K562 (cell line): ENCODE measurements around the gene MGRN1. TPM values are rescaled to one million over a fixed set of nuclear protein-coding genes. Genes with fewer than 3 reads are reported as not detected.

Experiments
- ARID2 ChIP-seq: fragments of 450-650 bp; IDR thresholded peaks from 2 replicates; pipeline ENCODE4 v1.6.1; 2017; ENCODE audit warnings: antibody characterized with exemption, mild to moderate bottlenecking
- BRCA1 ChIP-seq, 2 experiments: fragments of 450-650 bp in 1 of 2; sonication (generic) in 1 of 2; formaldehyde crosslinking in 1 of 2; IDR thresholded peaks; 2 replicates each; pipeline versions ENCODE4 v1.5.0 to v1.6.1; 2017 to 2020; ENCODE audit warnings: mild to moderate bottlenecking in 1 of 2, missing genetic modification reagents in 1 of 2
- DNMT1 ChIP-seq: fragments of 450-650 bp; IDR thresholded peaks from 2 replicates; pipeline ENCODE4 v1.6.1; 2016; ENCODE audit warnings: antibody characterized with exemption, mild to moderate bottlenecking
- HLTF ChIP-seq: fragments of 450-650 bp; IDR thresholded peaks from 2 replicates; pipeline ENCODE4 v1.6.1; 2016
- MXD1 ChIP-seq: fragments of 250-450 bp; sonication (Bioruptor Pico); IDR thresholded peaks from 2 replicates; pipeline ENCODE4 v1.8.0; 2021; ENCODE audit warnings: borderline replicate concordance, mild to moderate bottlenecking, moderate library complexity; ENCODE audit not compliant: poor library complexity, severe bottlenecking
- NFATC3 ChIP-seq: fragments of 450-650 bp; IDR thresholded peaks from 2 replicates; pipeline ENCODE4 v1.6.1; 2017; ENCODE audit warnings: mild to moderate bottlenecking
- PBX2 ChIP-seq, 2 experiments: IDR thresholded peaks in 1 of 2; conservative IDR thresholded peaks in 1 of 2; 2 replicates each; pipeline ENCODE4 v1.6.1; 2016; ENCODE audit warnings: low read depth in 2 of 2, mild to moderate bottlenecking in 1 of 2, missing compliant biosample characterization in 1 of 2, missing genetic modification characterization in 1 of 2, moderate library complexity in 1 of 2
- PHF8 ChIP-seq: fragments of 200-600 bp; sonication (generic); IDR thresholded peaks from 2 replicates; pipeline ENCODE4 v1.6.1; 2012; ENCODE audit warnings: mixed run types, mild to moderate bottlenecking, inconsistent platforms, low read length, moderate library complexity, borderline replicate concordance
- SIN3A ChIP-seq, 2 experiments: fragments of 150-350 bp in 1 of 2; IDR thresholded peaks; 2 replicates each; pipeline ENCODE4 v1.6.1; 2011 to 2016; ENCODE audit warnings: borderline replicate concordance in 2 of 2, low read depth in 2 of 2, low read length in 2 of 2, mild to moderate bottlenecking in 2 of 2, moderate library complexity in 2 of 2; ENCODE audit not compliant: control insufficient read depth in 1 of 2
- SP1 ChIP-seq: sonication (generic); formaldehyde crosslinking; IDR thresholded peaks from 2 replicates; pipeline ENCODE4 v1.8.1; 2022; ENCODE audit warnings: mild to moderate bottlenecking, missing genetic modification reagents
- STAT5B ChIP-seq: fragments of 250-450 bp; sonication (Bioruptor Pico); IDR thresholded peaks from 2 replicates; pipeline ENCODE4 v1.8.0; 2021; ENCODE audit warnings: mild to moderate bottlenecking, inconsistent platforms
- ZNF24 ChIP-seq: fragments of 450-650 bp; IDR thresholded peaks from 2 replicates; pipeline ENCODE4 v1.6.1; 2016
- ZNF75A ChIP-seq: fragments of 450-650 bp; formaldehyde crosslinking; IDR thresholded peaks from 2 replicates; pipeline ENCODE4 v1.4.0; 2020; ENCODE audit warnings: mild to moderate bottlenecking
- polyA plus RNA-seq, 8 experiments: library from polyadenylated mRNA; depleted of rRNA in 4 of 8; stranded (reverse) in 5 of 8; unstranded in 3 of 8; fragments of >200 nt; fragmentation: Nextera tagmentation in 2 of 8; fragmentation: Illumina TruSeq in 1 of 8; extraction: Ambion mirVana in 2 of 8; extraction: Trizol in 1 of 8; gene quantifications; 2 replicates each; pipeline versions ENCODE4 v1.2.1 to v1.2.3, GENCODE V29; 2011 to 2014; ENCODE audit warnings: inconsistent platforms in 1 of 8, missing spikeins in 1 of 8
- total RNA-seq, 7 experiments: library from RNA; depleted of rRNA in 6 of 7; stranded (reverse); fragments of >200 nt in 6 of 7; fragmentation: Illumina TruSeq in 2 of 7; extraction: Trizol in 2 of 7; gene quantifications; 2 replicates each; pipeline versions ENCODE4 v1.2.1 to v1.2.3, GENCODE V29; 2011 to 2021; ENCODE audit warnings: low replicate concordance in 1 of 7
- TF ChIP-seq, protein P1 (sequence below), 2 experiments: fragments of 450-650 bp in 1 of 2; sonication (generic) in 1 of 2; formaldehyde crosslinking in 1 of 2; IDR thresholded peaks; 2 replicates each; pipeline versions ENCODE4 v1.7.1 to v1.9.0; 2016 to 2022; ENCODE audit warnings: inconsistent platforms in 1 of 2, mild to moderate bottlenecking in 1 of 2, missing genetic modification reagents in 1 of 2

The MGRN1 gene
- total and polyA plus RNA-seq, 9 of the 15 experiments (the other 6 are each of a cell fraction or from before 2014, with no cell fraction given), result 0.15 to 37.9 (median 6.0) TPM

GRCh38 chr16:4734063-4734729, 109.6 kb downstream of the MGRN1 start, which contains the start of the genes ANKS3 and DNAAF8 (continued):
- TF ChIP-seq MXD1 (no peak), DNMT1 (no peak), ZNF75A (CRISPR knock-in tag) (no peak), ARID2 (no peak), STAT5B (CRISPR knock-in tag) (no peak), NFATC3 (no peak), SP1 (peak; percentile 76), ZNF24 (no peak), PBX2 (CRISPR knock-in tag; IDR thresholded peaks at IDR 0.05; ENCODE audit: low read depth) (no peak), PBX2 (tag; conservative IDR thresholded peaks at IDR 0.05; ENCODE audit: low read depth) (peak; percentile 83), SIN3A (IDR thresholded peaks at IDR 0.05; ENCODE audit: borderline replicate concordance in 2 of 2, control insufficient read depth in 1 of 2, low read depth in 2 of 2, low read length in 2 of 2) (peak in 1 of 2 experiments; percentile 94; a peak in 3 of 4 replicates), BRCA1 (IDR thresholded peaks at IDR 0.05) (no peak), BRCA1 (CRISPR knock-in tag; IDR thresholded peaks at IDR 0.05) (no peak), HLTF (no peak), PHF8 (peak; percentile 84; the same call in 1 of the 2 replicates)
- TF ChIP-seq, protein P1, sequence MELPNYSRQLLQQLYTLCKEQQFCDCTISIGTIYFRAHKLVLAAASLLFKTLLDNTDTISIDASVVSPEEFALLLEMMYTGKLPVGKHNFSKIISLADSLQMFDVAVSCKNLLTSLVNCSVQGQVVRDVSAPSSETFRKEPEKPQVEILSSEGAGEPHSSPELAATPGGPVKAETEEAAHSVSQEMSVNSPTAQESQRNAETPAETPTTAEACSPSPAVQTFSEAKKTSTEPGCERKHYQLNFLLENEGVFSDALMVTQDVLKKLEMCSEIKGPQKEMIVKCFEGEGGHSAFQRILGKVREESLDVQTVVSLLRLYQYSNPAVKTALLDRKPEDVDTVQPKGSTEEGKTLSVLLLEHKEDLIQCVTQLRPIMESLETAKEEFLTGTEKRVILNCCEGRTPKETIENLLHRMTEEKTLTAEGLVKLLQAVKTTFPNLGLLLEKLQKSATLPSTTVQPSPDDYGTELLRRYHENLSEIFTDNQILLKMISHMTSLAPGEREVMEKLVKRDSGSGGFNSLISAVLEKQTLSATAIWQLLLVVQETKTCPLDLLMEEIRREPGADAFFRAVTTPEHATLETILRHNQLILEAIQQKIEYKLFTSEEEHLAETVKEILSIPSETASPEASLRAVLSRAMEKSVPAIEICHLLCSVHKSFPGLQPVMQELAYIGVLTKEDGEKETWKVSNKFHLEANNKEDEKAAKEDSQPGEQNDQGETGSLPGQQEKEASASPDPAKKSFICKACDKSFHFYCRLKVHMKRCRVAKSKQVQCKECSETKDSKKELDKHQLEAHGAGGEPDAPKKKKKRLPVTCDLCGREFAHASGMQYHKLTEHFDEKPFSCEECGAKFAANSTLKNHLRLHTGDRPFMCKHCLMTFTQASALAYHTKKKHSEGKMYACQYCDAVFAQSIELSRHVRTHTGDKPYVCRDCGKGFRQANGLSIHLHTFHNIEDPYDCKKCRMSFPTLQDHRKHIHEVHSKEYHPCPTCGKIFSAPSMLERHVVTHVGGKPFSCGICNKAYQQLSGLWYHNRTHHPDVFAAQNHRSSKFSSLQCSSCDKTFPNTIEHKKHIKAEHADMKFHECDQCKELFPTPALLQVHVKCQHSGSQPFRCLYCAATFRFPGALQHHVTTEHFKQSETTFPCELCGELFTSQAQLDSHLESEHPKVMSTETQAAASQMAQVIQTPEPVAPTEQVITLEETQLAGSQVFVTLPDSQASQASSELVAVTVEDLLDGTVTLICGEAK (IDR thresholded peaks at IDR 0.05), result peak; percentile 96
- TF ChIP-seq, protein P1 (CRISPR knock-in tag; IDR thresholded peaks at IDR 0.05), result no peak
